ENCODE results near the gene SNAPC1.

DNA sequence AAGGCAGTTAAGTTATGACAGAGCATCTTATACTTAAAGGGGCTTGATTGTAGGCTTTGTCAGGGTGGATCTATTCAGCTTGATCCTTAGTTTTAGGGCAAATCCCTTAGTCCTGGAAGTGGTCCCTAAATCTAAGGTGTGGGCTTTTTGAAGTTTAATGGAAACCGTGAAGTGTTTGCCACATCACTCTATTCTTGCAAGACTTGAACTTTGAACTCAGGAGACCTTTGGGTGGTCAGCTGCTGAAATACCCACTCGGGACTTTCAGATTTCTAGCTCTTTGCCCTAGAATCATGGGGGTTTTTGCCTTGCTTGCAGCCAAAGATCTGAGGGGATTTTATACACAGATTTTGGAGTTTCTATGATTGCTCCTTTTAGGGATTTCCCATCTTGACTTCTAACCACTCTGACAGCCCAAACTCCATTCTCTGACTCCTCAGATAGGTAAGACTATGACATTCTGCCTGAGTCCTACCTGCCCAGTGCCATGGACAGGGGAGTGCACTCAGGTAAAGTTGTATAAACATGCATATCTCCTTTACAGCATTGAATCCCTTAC is 39.9 kb downstream of the SNAPC1 start:
- TF ChIP-seq POLR2A (IDR thresholded peaks at IDR 0.05; ENCODE audit: low read length) (no peak), HDAC2 (IDR thresholded peaks at IDR 0.05) (no peak), EP300 (IDR thresholded peaks at IDR 0.05) (no peak), MYC (IDR thresholded peaks at IDR 0.05; ENCODE audit: borderline replicate concordance, low read length) (no peak), NR3C1 (IDR thresholded peaks at IDR 0.05) (no peak), TP53 (CRISPR knock-in tag; IDR thresholded peaks at IDR 0.05) (no peak), ZC3H11A (IDR thresholded peaks at IDR 0.05) (no peak), TFCP2L1 (CRISPR knock-in tag; IDR thresholded peaks at IDR 0.05) (no peak)
- TF ChIP-seq, protein P1, sequence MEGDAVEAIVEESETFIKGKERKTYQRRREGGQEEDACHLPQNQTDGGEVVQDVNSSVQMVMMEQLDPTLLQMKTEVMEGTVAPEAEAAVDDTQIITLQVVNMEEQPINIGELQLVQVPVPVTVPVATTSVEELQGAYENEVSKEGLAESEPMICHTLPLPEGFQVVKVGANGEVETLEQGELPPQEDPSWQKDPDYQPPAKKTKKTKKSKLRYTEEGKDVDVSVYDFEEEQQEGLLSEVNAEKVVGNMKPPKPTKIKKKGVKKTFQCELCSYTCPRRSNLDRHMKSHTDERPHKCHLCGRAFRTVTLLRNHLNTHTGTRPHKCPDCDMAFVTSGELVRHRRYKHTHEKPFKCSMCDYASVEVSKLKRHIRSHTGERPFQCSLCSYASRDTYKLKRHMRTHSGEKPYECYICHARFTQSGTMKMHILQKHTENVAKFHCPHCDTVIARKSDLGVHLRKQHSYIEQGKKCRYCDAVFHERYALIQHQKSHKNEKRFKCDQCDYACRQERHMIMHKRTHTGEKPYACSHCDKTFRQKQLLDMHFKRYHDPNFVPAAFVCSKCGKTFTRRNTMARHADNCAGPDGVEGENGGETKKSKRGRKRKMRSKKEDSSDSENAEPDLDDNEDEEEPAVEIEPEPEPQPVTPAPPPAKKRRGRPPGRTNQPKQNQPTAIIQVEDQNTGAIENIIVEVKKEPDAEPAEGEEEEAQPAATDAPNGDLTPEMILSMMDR (IDR thresholded peaks at IDR 0.05) = no peak
- TF ChIP-seq, protein P2, sequence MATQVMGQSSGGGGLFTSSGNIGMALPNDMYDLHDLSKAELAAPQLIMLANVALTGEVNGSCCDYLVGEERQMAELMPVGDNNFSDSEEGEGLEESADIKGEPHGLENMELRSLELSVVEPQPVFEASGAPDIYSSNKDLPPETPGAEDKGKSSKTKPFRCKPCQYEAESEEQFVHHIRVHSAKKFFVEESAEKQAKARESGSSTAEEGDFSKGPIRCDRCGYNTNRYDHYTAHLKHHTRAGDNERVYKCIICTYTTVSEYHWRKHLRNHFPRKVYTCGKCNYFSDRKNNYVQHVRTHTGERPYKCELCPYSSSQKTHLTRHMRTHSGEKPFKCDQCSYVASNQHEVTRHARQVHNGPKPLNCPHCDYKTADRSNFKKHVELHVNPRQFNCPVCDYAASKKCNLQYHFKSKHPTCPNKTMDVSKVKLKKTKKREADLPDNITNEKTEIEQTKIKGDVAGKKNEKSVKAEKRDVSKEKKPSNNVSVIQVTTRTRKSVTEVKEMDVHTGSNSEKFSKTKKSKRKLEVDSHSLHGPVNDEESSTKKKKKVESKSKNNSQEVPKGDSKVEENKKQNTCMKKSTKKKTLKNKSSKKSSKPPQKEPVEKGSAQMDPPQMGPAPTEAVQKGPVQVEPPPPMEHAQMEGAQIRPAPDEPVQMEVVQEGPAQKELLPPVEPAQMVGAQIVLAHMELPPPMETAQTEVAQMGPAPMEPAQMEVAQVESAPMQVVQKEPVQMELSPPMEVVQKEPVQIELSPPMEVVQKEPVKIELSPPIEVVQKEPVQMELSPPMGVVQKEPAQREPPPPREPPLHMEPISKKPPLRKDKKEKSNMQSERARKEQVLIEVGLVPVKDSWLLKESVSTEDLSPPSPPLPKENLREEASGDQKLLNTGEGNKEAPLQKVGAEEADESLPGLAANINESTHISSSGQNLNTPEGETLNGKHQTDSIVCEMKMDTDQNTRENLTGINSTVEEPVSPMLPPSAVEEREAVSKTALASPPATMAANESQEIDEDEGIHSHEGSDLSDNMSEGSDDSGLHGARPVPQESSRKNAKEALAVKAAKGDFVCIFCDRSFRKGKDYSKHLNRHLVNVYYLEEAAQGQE (IDR thresholded peaks at IDR 0.05) = no peak
